ENCODE data around the gene ABHD17B. TPM values are rescaled to one million over a fixed set of nuclear protein-coding genes. Genes with fewer than 3 reads are reported as not detected.

The ABHD17B gene
- 26.2 and 37.0 TPM in 2 replicates for total RNA-seq

DNA sequence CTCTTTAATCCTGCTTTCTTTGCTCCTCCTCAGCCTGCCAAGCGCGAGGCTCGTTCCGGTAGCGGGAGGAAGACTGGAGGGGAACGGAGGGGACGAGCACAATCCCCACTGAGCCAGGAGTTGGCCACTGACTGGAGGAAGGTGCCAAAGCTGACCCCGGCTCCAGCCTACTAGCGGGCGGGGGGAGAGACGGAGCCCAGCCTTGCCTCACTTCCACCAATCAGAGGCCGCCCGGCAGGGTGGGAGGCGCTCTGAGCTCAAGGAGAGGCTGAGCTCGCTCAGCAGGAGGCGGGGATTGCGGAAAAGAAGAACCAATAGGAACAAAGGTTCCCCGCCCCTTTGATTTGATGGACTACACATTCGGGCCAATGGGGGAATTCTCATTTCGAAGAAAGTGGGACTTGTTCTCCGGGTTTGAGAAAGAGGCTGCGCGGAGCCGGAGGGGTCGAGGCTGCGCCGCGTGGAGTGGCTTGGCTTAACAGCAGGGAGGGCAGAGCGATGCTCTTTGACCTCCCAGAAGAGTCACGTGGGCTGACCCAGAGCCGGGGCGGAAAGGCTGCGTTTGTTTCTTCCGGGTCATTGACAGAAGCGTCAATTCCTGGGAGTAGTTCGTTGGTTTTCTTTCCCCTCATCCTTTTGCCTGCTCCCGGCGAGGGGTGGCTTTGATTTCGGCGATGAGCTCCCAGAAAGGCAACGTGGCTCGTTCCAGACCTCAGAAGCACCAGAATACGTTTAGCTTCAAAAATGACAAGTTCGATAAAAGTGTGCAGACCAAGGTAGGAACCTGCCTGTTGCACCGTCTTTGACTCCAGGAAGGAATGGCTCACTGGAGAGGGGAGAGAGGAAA is at the start of gene ABHD17B, which contains the start of gene C9orf85:
Gene ABHD17B (minus strand): TSS at position 133 of the 847 bp plus-strand sequence. CDS start 36,113 bp downstream, outside the sequence.
Gene C9orf85 (plus strand): TSS at position 579 of the 847 bp plus-strand sequence. CDS start 96 bp downstream, at position 675.

Other genes starting within 250 kb of the ABHD17B start
- 80.5 and 90.1 TPM in 2 replicates for gene CEMIP2, start 142.7 kb downstream of the ABHD17B start, total RNA-seq
- 11.6 and 17.4 TPM in 2 replicates for gene C9orf85, start 446 bp upstream of the ABHD17B start, total RNA-seq
- not detected in 2 replicates for gene C9orf57, start 149.4 kb upstream of the ABHD17B start, total RNA-seq
- gene GDA, start 238.2 kb upstream of the ABHD17B start, total RNA-seq: 0.11 TPM in 1 of 2 replicates, not detected in the other